Posterior vena cava (tissue), 2 donors: Measurements from ENCODE around the gene TMEM129. TPM values are rescaled to one million over a fixed set of nuclear protein-coding genes. Genes with fewer than 3 reads are reported as not detected.

Experiments used
- DNase-seq: peaks from one replicate; pipeline ENCODE4 v3.0.0-alpha.2; 2020; ENCODE audit warnings: low spot score
- intact Hi-C, 2 donors: fragments of 100-400 bp; cut with DNase I; formaldehyde crosslinking; loops; one replicate each; pipeline versions ENCODE4 v1.14.1 to v1.14.2; 2022 to 2023
- total RNA-seq, 2 donors: library from RNA; stranded (reverse); fragmentation: NEBNext Ultra II Directional; extraction: Animal tissue kit (Norgen Biotek cat#: 25700); gene quantifications; one replicate each; pipeline ENCODE4 v1.2.1, GENCODE V29; 2021
- donor health status: DM: yes; HTN: yes; CAD: no.
- donor health status: DM: yes; HTN: yes; CAD: no.

Gene TMEM129
- total RNA-seq, 2 donors from 2014 or later = 25.1 to 28.1 TPM

DNA sequence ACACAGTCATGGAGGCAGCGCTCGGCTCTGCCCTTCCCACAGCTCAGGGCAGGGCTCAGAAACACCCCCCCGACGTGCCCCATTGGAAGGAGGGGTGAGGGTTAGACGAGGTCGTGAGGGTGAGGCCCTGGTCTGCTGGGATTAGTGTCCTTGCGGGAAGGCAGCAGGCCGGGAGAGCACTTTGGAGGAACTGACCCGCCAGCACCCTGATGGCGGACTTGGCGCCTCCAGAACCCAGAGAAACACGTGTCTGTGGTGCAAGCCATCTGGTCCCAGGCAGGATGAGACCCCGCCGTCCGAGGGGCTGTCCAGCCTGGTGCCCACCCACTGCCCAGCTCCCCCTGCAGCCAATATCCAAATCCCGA lies 26.5 kb upstream of the TMEM129 start:
- DNase-seq = no peak
- intact Hi-C loops = loop anchor here (5.0 kb wide), 2 partner anchors 60 to 150 kb away; no protein-coding TSS in a partner anchor

DNA sequence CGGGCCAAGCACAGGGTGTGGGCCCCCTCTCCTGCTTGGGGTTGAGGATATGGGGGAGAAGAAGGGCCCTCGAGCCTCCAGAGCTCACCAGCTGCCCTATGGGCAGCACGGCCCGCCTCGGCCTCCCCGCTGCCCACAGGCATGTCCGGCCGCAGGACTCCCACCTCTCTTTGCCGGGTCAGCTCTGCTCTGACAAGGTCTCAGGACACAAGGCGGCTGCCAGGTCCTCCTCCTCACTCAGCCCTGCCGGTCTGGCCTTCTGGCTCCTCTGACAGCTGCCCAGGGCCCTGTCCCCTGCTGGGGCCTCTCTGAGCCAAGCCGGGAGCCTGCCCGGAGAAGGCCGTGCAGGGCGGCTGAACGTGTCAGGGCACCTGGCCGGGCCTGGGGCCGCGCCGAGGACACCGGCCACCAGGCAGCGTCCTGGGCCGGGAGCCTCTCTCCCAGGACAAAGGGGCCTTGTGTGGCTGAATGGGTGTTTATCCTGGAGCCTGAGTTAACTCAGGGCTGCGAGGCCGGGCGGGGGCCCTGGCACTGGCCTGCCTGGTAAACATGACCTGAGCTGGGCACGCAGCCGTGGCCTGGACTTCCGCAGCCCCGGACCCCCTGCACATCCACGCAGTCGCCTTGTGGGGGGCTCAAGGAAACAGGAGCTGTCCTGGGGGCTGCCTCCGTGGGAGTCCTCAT lies 25.9 kb upstream of the TMEM129 start:
- intact Hi-C loops = loop anchor here (5.0 kb wide), 2 partner anchors 60 to 150 kb away; no protein-coding TSS in a partner anchor
- DNase-seq = no peak

DNA sequence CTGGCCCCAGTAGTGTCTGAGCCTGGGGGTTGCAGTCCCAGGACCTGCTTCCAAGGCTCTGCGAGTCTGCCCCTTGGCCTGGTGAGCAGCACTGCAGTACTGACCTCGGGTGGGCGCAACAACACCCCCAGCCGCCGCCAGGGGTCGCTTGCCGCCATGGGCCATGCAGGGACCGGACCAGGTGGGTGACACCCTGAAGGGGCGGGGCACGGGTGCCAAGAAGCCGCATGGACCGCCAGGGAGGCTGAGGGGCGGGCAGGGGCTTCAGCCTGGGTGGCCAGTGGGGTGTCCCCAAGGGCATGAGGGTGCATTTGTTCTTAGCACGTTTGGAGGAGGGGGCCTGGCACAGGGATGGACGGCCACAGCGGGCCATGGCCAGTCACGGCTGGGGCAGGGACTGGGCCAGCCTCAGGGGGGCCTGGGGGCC lies 25.2 kb upstream of the TMEM129 start:
- intact Hi-C loops = loop anchor here (5.0 kb wide), 2 partner anchors 61 to 151 kb away; no protein-coding TSS in a partner anchor
- peak; percentile 89 for DNase-seq

DNA sequence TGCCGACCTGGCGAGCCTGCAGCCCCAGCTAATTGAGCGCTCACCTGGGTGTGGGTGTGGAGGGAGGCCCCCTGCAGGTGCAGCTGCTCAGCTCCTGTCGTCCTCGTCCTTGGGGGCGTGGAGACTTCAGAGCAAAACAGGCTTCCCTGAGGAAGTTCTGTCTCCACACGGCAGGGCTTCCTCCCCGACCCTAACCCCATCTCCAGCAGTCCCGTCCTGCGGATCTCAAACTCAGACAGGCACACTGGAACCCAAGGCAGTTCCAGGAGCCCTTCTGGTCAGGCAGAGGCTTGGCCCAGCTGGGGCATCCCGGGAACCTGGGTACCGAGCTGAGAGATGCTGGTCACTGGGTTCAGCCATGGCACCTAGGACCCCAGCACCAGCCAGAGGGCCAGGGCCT lies 24.6 kb upstream of the TMEM129 start:
- intact Hi-C loops = loop anchor here (5.0 kb wide), 2 partner anchors 62 to 152 kb away; no protein-coding TSS in a partner anchor
- no peak for DNase-seq

DNA sequence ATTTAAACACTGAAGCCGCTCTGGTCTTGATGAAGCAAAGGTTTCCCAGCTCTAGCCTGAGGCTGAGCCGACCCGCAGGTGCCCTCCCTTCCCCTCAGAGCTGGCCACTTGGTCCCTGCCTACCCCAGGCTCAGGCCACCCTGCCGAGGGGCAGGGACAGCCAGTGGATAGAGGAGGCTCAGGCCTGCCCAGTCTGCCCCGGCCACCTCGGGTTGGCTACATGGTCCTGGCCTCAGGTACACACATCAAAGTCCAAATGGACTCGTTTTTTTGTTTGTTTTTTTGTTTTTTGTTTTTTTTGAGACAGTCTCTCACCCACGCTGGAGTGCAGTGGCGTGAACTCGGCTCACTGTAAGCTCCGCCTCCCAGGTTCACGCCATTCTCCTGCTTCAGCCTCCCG lies 24.0 kb upstream of the TMEM129 start:
- intact Hi-C loops = loop anchor here (5.0 kb wide), 2 partner anchors 62 to 152 kb away; no protein-coding TSS in a partner anchor
- DNase-seq = no peak

DNA sequence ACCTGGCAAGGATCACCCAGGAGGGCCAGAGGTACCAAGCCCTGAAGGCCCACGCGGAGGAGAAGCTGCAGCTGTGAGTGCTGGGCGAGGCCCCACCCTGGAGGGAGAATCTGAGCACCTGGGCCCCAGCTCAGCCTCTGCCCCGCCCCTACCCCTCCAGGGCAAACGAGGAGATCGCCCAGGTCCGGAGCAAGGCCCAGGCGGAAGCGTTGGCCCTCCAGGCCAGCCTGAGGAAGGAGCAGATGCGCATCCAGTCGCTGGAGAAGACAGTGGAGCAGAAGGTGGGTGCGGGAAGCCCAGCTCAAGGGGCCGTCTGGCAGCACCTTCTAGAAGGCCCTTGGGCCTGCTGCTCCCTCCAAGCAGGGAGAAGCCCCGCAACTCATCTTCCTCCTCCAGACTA lies 23.4 kb upstream of the TMEM129 start:
- intact Hi-C loops = no loop called here
- DNase-seq = no peak

DNA sequence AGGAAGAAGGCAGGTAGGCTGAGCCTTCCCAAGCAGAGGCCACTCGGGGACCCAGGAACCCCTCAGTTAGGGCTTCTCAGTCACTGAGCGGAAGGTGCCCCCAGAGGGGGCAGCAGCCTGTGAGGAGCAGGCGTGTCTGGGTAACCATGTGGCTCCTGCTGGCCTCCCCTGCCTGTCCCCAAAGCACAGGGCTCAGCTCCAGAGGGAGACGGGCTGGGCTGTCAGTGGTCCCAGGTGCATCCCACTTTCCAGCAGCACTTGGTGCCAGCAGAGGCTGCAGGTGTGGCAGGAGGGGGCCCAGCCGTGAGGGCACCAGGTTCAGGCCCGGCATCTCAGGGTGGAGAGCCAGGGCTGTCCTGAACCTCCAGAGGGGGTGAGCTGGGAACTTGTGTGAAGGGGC lies 22.9 kb upstream of the TMEM129 start:
- intact Hi-C loops = no loop called here
- DNase-seq = no peak

DNA sequence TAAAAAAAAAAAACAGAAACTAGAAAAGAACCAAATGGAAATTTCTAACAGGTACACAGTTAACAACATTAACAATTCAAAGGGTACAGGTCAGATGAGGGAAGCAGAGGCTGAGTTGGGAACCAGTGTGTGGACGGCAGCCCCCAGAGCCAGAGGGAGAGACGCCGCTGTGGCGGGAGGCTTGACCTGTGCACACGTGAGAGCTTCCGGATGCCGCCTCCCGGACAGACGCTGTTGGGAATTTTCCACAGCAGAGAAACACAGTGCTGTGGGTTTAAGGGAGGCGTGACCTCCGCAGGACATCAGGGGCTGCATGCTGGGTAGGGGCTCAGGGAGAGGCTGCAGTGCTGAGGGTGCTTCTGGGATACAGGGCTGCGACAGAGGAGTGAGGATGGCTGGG lies 22.4 kb upstream of the TMEM129 start:
- DNase-seq = no peak
- intact Hi-C loops = no loop called here

DNA sequence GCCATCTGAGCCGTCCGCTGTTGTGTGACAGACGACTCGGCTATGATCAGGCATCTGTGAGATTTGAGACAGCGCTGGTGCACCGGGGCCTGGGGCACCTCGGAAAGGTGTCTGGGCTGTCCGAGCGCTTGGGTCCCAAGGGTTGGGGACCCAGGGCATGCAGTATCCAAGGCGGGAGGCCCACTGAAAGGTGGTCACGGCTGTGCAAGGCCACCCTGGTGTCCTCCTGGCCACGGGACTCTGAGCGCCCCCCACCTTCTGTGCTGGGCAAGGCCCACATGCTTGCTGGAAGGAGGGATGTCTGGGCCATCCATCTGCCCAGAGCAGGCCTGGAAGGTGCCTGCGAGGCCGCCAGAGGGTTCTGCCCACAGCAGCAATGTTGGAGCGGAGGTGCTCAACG lies 20.1 kb upstream of the TMEM129 start:
- intact Hi-C loops = no loop called here
- DNase-seq = no peak

DNA sequence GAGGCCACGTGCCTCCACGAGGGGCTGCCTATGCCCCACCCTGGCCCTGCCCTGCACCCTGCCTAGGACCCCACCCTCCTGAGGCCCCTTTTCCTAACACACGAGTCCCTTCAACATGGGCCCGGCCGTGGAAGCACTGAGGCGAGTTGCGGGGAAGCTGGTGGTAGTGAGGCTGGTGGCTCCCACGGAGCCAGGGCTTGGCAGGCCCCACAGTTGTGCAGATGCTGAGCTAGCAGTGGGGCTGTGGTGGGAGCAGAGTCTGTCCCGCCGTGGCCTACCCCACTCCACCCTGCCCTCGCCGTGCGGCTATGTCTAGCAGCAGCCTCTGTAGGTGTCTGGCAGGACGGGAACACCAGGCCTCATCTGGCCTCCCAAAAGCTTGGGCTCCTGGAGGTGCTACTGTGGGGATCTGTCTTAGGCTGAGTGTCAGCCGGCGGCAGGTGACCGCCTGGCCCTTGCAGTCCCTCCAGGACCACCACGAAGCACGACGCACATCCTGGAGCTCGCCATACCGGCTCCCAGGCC lies 19.0 kb upstream of the TMEM129 start:
- intact Hi-C loops = no loop called here
- DNase-seq = no peak

DNA sequence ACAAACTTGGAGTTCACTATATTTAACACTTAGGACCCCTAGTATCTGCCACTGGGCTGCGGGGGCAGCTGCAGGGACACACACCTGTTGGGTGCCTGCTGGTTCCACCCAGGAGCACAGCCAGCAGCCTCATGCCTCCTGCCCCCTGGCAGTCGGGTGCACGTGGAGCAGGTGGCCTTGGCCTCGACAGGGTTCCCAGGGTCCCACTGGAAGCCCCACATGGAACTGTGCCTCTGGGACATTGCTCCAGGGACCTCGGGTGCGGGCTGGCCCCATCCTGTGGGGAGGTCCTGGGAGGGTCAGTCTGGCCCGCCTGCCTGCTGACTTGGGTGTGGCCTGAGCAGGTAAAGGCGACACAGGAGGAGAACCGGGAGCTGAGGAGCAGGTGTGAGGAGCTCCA lies 18.2 kb upstream of the TMEM129 start:
- intact Hi-C loops = no loop called here
- no peak for DNase-seq

DNA sequence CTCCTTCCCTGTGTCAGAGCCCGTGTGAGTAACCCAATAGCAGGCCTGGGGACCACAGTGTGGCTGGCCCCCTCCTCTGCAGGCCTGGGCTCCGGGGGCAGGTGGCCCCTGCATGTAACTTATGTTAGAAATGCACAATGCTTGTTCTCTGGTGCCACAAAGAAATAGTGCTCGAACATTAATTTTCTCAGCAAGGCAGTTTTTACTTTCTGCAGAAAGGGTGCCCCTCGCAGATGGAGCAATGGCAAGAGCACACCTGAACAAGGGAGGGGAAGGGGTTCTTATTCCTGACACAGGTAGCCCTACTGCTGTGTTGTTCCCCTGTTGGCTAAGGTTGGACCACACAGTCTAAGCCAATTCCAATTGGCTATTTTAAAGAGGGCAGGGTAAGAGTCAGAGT lies 17.3 kb upstream of the TMEM129 start:
- DNase-seq = no peak
- intact Hi-C loops = no loop called here

DNA sequence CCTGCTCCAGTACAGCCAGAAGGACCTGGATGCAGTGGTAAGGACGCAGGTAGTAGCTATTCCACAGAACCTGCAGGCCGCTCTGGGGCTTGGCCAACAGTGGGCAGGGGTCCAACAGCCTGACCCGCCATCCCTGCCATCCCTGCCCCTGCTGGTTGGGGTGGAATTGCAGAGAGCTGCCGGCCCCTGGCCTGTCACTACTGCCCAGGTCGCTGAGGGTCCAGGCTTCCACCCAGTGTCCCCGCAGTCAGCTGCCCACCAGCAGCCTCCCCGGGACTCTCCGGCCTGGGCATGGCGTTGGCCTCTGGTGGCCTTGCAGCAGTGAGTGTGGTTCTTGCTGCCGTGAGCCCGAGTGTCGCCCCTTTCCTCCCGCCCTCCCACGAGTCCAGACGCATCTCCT lies 16.5 kb upstream of the TMEM129 start:
- no peak for DNase-seq
- intact Hi-C loops = no loop called here

DNA sequence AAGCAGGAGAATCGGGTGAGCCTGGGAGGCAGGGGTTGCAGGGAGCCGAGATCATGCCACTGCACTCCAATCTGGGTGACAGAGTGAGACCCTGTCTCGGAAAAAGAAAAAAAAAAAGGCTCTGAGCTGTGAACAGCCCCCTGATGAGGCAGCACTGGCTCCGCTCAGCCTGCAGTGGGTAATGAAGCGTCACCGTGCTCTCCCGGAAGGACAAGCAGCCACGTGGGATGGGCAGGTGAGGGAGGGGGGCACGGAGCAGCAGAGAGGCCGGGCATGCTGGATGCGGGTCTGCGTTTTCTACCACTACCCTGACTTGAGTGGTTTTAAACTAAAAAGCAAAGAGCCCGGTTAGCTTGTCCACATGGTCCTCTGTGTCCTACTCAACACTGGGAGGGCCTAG lies 15.7 kb upstream of the TMEM129 start:
- intact Hi-C loops = no loop called here
- DNase-seq = no peak

DNA sequence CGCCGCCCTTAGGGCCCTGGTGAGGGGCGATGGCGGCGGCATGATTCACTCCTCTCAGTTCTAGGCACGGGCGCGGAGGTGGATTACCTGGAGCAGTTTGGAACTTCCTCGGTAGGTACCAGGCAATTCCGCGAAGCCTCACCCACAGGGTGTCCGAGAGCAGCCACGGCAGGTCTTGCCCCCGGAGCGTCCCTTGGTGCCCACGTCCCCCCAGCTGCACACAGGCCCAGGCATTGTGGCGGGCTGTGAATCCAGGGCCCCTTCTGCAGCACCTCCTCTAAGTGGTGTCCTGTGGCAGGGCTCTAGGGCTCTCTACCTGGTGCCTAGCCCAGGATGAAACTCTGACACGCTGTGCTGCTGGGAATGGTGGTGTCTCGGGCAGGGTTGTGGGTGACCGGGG lies 14.1 kb upstream of the TMEM129 start:
- intact Hi-C loops = no loop called here
- no peak for DNase-seq

DNA sequence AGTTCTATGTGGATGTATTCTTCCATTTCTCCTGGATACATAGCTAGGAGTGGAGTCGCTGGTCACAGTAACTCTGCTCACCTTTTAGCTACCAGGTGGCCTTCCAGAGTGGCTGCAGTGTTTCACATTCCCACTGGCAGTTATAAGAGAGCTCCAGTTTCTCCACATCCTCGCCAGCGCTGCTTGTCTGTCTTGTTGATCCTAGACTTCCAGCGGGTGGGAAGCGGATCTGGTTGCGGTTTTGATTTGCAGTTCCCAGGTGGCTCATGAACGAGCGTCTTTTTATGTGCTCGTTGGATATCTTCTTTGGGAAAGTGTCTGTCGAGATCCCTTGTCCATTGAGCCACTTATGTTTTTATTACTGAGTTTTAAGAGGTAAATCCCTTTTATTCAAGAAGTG lies 11.8 kb upstream of the TMEM129 start:
- intact Hi-C loops = no loop called here
- DNase-seq = no peak

DNA sequence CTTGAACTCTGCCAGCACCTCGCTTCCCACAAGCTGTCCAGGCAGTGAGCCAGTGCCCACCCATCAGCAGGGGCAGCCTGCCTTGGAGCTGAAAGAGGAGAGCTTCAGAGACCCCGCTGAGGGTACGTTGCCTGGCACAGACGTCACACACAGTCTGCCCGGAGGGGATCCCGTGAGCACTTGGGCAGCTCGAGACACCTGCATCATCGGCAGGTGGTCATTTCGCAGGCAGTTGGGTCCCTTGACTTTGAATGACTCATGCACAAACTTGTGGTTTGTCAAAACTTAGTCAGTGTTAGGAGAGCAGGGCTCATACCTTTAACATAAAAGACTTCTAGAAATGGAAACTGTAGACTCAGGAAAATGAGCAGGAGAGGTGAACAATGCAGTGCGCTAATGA lies 10.1 kb upstream of the TMEM129 start:
- no peak for DNase-seq
- intact Hi-C loops = no loop called here

DNA sequence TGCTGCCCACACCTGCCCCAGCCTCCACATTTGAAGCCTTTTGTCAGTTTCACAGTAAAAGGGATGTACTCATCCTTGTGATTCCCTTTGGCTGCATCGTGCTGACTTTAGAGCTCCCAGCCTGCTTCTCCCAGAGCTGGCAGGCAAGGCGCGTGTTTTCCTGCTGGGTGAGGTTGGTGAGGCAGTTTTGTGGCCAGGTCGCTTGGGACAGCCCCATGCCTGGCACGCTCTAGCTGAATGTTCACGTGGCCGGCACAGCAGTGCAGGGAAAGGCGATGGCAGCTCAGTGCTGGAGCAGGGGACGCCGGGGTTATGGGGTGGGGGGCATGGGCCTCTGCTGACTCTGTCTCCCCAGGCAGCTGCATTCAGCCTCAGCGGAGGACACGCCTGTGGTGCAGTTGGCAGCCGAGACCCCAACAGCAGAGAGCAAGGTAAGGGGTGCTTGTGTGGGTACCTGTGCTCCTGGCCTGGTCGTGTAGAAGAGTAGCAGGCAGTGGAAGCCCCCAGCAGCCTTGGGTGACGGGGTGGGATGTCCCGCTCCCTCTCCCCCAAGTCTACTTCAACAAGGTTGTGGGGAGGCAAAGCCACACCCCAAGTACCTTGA lies 9.5 kb upstream of the TMEM129 start:
- intact Hi-C loops = no loop called here
- DNase-seq = no peak

DNA sequence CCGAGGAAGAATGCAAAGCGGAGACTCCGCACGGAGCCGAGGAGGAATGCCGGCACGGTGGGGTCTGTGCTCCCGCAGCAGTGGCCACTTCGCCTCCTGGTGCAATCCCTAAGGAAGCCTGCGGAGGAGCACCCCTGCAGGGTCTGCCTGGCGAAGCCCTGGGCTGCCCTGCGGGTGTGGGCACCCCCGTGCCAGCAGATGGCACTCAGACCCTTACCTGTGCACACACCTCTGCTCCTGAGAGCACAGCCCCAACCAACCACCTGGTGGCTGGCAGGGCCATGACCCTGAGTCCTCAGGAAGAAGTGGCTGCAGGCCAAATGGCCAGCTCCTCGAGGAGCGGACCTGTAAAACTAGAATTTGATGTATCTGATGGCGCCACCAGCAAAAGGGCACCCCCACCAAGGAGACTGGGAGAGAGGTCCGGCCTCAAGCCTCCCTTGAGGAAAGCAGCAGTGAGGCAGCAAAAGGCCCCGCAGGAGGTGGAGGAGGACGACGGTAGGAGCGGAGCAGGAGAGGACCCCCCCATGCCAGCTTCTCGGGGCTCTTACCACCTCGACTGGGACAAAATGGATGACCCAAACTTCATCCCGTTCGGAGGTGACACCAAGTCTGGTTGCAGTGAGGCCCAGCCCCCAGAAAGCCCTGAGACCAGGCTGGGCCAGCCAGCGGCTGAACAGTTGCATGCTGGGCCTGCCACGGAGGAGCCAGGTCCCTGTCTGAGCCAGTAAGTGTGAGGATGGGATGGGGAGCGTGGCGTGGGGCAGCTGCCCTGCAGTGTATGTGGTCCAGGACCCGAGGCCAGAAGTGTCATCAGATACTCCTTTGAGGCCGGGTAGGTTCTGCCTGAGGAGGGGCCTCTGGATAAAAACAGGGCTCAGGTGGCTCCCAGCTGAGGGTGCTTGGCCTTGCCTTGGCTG lies 7.2 kb upstream of the TMEM129 start:
- DNase-seq = no peak
- intact Hi-C loops = loop anchor here (5.0 to 10.0 kb wide), 2 partner anchors 36 to 374 kb away; no protein-coding TSS in a partner anchor
